NK-92 (cell line): ENCODE measurements around the gene CHID1.

Experiments
- DNase-seq: peaks from one replicate; lab custom pipeline; 2025; ENCODE audit not compliant: unreplicated experiment; lab: John Stamatoyannopoulos, UW

CHID1 gene

DNA sequence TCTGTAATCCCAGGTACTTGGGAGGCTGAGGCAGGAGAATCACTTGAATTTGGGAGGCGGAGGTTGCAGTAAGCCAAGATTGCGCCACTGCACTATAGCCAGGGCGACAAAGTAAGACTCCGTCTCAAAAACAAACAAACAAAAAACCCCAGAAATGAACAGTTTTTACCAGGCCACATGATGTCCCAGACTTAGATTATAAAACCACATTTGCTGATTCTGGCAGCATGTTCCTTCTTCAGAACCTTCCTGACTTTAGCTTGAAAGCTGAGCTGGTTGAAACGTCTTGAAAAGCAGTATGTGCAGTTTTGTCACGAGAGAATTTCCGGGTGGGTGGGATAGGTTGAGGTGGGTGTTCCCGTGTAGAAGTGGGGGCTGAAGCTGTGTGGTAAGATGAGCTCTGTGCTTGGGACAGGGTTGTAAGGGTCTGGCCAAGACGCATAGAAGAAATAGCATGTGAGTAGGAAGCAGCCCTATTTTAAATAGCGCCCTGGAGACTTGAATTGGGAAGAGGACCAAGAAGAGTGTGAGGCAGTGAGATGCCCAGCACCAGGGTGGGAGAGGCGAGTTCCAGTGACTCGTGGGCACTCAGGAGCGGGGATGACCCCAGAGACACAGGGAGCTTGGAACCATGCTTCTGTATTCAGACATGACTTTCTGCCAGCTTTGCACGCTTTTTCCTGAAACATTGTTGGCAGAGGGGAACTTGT, 22.7 kb upstream of the CHID1 start:
- no peak for DNase-seq

DNA sequence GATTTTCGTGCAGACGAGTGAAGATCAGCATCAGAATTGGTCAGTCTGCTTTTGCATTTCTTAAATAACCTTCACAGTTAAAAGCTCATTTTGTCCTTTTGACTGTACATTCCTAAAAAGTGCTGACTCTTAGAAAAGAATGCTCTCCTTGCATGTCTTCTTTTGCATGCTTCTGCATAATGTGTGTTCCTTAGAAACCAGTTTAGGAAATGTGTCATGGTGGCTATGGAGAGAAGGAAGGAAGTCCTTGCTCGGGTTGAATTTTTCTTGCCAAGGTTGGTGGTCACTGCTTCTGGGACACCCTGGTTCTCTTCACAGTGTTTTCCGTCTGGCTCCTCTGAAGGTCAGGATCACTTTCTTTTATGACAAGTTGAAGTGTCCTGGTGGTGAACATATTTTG, 21.8 kb upstream of the CHID1 start:
- DNase-seq: no peak

- no peak for DNase-seq
Observed at GRCh38 chr11:931385-931784, 20.8 kb upstream of the CHID1 start.

DNA sequence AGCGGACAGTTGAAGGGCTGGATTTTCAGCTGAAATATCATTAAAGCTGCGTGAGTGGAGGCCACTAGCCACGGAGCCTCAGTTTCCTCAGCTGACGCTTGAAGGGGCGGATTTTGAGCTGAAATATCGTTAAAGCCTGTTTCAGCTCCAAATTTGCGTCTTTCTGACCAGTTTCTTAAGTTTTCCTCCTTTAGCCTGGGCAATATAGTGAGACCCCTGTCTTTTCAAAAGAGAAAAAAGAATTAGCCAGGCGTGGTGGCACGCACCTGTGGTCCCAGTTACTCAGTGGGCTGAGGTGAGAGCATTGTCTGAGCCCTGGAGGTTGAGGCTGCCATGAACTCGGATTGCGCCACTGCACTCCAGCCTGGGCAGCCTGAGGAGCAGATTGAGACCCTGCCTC, 18.8 kb upstream of the CHID1 start:
- DNase-seq: no peak

GRCh38 chr11:928786-929185, 18.2 kb upstream of the CHID1 start:
- no peak for DNase-seq

- no peak for DNase-seq
Observed at GRCh38 chr11:927871-928270, 17.3 kb upstream of the CHID1 start.

- DNase-seq: no peak
Observed at GRCh38 chr11:926341-926916, 15.8 kb upstream of the CHID1 start.

DNA sequence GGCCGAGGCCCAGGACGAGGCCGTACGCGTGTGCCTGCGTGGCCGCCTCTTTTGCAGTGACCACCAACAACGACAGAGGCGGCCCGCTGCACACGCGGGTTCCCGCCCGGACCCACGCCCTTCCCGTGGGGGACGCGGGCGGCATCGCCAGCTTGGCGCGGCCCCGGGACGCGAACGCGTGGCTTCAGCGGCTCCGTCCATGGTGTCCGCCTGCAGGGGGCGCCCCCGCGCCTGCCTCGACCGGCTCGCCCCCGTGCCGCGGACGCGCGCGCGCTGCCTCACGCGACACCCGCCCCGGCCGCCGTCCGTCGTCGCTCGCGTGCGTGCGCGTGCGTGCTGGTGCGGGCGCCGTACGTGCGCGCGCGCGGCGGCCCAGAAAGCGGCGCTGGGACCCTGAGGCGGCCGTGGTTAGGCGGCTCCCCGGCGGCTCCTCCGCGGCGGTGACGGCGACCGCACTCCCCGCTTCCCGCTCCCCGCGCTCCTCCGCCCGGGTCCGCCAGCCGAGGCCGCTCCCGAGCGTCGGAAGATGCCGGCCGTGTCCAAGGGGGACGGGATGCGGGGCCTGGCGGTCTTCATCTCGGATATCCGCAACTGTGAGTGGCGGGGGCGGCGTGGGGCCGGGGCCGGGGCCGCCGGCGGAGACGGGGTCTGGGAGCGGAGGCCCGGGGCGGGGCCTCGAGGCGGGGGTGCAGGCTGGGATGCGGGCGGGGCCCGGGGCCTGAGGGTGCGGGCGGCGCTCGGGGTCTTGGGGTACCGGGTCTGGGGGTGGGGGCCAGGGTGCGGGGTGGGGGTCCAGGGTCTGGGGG, 15.1 kb upstream of the CHID1 start, which contains the start of gene AP2A2:
Gene AP2A2 (plus strand): TSS at position 375 of the 806 bp plus-strand sequence. CDS start 152 bp downstream, at position 527.
- no peak for DNase-seq

DNA sequence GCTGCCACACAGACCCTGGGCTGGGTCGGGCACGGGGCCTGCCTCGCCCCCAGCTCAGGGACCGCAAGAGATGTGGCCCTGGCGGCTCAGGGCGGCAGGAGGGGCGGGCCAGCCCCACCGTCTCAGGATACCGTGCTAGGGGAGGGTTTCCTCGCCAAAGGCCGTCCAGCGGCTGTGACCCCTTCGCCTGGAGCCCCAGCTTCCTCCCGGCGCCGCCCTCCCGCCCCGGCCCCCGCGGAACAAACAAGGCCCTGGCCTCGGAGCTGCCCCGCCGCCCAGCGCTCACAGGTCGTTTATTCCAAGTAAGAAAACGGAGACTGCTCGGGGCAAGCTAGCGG, 14.5 kb upstream of the CHID1 start:
- DNase-seq: no peak

GRCh38 chr11:924406-925157, 14.0 kb upstream of the CHID1 start:
- DNase-seq: no peak

DNA sequence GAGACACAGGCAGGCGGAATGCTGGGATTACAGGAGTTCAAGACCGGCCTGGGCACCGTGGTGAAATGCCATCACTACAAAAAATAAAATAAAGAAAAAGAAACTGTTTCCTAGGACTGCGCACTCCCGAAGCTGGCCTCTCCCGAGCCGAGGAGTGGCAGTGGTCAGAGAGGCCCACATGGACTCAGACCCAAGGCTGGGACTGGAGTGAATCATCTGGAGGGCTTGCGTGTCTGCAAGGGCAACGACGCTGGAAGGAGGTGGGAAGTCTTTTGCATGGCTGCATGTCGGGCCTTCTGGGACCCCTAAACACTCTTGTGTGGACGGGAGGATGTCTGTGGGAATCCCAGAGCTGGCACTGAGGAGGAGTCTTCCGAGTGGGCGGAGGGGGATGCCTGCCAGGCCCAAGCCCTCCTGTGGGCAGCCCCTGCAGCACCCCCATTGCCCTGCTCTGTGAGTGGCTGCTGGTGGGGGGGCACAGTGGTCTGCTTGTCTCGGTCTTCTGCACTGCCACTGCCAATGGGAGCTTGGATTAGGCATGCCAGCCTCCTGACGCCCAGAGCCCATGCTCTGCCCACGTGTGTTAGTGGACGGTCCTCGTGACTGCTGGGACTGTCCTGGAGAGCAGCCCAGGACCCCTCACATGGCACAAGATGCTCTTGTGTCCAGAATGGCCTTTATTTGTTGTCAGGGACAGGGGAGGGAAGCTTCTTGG, 13.2 kb upstream of the CHID1 start:
- DNase-seq: no peak

GRCh38 chr11:921921-922678, 11.5 kb upstream of the CHID1 start:
- DNase-seq: no peak

GRCh38 chr11:917426-917825, 6.8 kb upstream of the CHID1 start:
- DNase-seq: no peak

- no peak for DNase-seq
Observed at GRCh38 chr11:914747-915501, 4.3 kb upstream of the CHID1 start.

DNA sequence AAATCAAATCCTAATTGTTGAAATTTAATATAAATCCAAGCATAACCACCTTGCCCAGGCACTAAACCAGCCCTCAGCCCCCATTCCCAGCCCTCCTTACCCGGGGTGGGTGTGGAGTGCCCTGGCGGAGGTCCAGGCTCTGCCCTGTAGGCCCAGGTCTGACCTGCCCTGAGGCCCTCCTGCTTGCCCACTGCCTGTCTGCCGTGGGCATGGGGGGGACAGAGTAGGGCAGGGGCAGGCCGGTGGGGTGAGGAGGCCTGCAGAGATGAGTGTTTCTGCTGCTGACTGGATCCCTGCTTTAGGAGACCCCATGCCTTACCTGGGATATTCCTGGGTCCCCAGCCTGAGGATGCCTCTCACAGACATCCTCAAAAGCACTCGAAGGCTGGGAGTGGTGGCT, 3.6 kb upstream of the CHID1 start:
- no peak for DNase-seq

DNA sequence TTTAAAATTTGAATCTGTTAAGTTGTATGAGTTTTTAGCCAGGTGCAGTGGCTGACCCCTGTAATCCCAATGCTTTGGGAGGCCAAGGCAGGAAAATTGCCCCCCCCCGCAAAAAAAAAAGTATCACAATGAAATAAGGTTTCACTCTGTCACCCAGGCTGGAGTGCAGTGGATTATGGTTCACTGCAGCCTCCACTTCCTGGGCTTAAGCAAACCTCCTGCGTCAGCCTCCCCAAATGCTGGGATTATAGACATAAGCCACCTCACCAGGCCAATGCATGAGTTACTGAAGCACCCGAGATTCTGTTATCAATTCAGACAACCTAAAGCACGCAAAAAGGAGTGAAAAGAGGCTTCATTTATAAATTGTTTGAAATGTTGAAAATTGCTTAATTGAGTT, 2.4 kb upstream of the CHID1 start:
- DNase-seq: no peak

- no peak for DNase-seq
Observed at GRCh38 chr11:912266-912665, 1.7 kb upstream of the CHID1 start.

GRCh38 chr11:911890-912219, 1.2 kb upstream of the CHID1 start:
- no peak for DNase-seq

DNA sequence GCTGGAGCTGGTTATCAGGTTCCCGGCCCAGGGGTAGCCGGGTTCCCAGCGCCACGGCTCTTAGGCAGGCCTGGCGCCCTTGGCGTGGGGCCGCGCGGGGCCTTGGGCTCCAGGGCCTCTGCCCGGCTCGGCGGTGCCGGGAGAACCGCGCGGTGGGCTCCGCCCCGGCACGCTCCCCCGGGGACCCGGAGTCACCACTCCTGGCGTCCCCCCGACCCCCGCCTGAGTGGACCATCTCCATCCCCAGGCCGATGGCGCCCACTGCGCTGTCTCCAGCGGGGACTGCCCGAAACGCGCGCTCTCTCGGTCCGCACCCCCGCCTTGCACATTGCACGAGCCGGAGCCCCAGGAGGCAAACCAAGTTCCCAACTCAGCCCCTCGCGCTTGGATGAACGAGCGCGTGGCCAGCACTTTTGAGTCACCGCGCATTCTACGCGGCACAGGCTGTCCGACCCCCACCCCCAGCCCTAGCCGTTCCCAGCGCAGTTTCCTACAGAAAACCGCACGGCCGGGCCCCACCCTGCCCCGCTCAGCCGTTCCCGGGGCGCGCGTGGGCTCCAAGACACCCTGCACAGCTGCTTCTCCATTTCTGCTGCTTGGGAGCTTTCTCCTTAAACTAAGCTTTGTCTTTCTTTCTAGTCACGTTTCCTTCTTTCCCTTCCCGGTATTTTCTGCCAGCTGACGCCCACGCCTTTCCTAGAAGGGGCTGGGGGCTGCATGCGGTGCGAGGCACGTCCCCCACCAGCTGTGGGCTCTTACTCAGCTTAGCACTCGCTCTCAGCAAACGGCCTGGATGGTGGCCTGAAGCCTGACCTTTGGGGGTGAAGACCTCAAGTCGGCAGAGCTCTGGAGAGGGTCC, 650 bp upstream of the CHID1 start:
- DNase-seq: no peak
